ENCODE data around the gene LMF1. TPM values are rescaled to one million over a fixed set of nuclear protein-coding genes. Genes with fewer than 3 reads are reported as not detected.

Gene LMF1
- total RNA-seq, 1 donor from 2014 or later = 2.1 TPM

DNA sequence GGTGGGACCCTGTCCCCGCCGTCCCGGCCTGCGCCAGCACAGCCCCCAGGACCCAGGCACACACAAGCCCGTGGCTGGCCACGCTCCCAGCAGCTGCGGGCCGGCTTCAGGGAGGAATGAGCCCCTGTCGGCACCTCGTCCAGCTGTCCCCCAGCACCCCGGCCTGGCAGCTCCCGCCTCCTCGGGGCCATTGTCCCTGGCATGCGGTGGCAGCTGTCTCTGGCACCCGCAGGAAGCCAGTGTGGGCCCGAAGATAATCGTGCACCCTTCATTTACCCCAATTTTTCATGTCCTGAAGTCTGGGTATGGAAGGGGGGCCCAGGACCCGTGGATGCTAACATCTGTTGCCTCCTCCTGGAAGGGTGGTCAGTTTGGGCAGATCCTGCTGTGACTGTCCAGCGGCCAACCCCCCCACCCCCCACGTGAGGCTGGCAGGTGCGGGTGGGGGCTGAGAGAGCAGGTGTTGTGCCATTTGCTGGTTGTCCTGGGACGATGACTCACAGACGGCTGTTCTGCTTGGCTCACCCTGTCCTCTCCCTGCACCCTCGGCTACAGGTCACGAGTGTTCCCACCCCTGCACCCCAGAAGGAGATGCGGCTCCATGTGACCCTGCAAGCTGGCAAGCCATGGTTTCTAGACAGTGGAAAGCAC lies 4.0 kb upstream of the LMF1 start:
- DNase-seq (ENCODE audit: low read depth) = no peak
- TF ChIP-seq, protein P1, sequence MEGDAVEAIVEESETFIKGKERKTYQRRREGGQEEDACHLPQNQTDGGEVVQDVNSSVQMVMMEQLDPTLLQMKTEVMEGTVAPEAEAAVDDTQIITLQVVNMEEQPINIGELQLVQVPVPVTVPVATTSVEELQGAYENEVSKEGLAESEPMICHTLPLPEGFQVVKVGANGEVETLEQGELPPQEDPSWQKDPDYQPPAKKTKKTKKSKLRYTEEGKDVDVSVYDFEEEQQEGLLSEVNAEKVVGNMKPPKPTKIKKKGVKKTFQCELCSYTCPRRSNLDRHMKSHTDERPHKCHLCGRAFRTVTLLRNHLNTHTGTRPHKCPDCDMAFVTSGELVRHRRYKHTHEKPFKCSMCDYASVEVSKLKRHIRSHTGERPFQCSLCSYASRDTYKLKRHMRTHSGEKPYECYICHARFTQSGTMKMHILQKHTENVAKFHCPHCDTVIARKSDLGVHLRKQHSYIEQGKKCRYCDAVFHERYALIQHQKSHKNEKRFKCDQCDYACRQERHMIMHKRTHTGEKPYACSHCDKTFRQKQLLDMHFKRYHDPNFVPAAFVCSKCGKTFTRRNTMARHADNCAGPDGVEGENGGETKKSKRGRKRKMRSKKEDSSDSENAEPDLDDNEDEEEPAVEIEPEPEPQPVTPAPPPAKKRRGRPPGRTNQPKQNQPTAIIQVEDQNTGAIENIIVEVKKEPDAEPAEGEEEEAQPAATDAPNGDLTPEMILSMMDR (IDR thresholded peaks at IDR 0.05; ENCODE audit: insufficient read depth, low read length, severe bottlenecking) = no peak
- no peak overlapping the region for H3K4me3 ChIP-seq (ENCODE audit: low read depth, low read length)
- FAIRE-seq = no peak
- peaks cover 9% of the 10 kb centered on the region for H3K27me3 ChIP-seq (ENCODE audit: control insufficient read depth, insufficient read depth, low read length)
- no peaks in the 10 kb centered on the region for H3K36me3 ChIP-seq (ENCODE audit: control insufficient read depth, insufficient read depth, low read length)

DNA sequence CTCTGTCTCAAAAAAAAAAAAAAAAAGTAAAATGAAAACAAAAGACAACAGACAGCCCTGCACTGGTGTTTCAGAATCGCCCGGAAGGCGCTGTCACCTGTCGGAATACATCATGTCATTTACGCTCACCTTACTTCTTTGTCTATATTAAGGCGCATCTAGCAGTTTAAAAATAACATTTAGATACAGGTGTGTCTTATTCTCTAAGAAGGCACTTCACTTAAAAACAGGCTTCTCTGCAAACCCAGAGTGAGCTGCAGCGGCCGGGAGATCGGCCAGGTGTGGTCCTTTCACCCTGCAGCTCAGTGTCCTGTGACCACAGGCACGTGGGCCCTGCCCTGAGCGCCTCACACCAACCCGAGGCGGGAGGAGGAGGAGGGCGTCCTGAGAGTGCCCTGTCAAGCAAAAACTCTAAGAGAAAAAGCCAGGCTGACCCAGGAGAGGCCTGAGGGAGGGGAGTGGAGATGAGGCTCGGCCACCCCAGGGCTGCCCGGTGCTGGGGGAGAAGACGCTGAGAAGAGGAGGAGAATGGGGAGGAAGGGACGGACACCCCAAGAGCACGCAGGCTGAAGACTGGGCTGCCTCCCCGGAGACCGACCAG lies 3.3 kb upstream of the LMF1 start:
- TF ChIP-seq, protein P1 (IDR thresholded peaks at IDR 0.05; ENCODE audit: insufficient read depth, low read length, severe bottlenecking) = no peak
- Histone ChIP-seq H3K27me3 (ENCODE audit: control insufficient read depth, insufficient read depth, low read length) (peaks cover 4% of the 10 kb centered on the region), H3K4me3 (ENCODE audit: low read depth, low read length) (no peak overlapping the region), H3K36me3 (ENCODE audit: control insufficient read depth, insufficient read depth, low read length) (no peaks in the 10 kb centered on the region)
- no peak for FAIRE-seq
- no peak for DNase-seq (ENCODE audit: low read depth)

DNA sequence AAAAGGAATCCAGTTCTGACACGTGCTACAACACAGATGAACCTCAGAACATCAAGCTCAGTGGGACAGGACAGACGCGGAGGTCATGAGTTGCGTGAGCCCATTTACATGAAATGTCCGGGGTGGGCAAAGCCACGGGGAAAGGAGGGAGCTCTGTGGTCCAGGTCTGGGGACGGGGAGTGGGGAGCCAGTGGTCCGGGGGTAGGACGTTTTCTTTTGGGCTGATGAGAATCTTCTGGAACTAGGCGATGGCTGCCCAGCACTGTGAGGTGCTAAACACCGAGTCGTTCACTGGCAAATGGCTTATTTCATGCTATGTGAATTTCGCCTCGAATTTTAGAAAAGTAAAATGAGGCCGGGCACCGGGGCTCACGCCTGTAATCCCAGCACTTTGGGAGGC lies 2.6 kb upstream of the LMF1 start:
- H3K27me3 ChIP-seq (ENCODE audit: control insufficient read depth, insufficient read depth, low read length) = no peaks in the 10 kb centered on the region
- TF ChIP-seq, protein P1 (IDR thresholded peaks at IDR 0.05; ENCODE audit: insufficient read depth, low read length, severe bottlenecking) = no peak

DNA sequence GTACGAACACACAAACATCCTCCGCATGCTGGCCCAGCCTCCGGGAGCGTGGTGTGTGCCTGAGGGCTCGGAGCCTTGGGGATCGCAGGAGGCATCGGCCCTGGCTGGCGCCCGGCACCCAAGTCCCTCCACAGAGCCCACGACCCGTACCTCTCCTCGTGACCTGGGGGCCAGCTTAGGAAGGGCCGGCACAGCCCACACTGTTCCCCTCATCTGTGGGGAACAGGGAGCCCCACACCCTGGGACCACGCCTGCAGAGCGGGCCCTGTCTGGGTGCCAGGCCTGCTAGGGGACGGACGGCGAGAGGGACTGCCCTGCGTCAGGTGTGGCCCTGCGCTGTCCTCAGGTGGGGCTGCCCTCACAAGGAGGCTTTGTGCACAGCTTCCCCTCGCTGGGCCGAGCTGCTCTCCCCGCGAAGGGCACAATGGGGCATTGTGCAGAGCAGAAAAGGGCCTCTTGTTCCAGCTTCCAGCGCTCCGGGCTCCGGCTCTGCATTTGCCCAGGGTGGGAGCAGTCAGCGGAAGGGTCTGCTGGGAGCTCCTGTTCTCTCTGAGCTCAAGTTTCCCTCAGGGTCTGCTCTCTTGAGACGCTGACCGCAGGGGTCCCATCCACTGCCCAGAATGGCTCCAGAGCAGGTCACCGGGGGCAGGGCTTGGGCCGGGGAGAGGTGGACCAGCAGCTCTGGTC lies 1.7 kb upstream of the LMF1 start:
- H3K27me3 ChIP-seq (ENCODE audit: control insufficient read depth, insufficient read depth, low read length) = no peaks in the 10 kb centered on the region
- FAIRE-seq (no peak), DNase-seq (ENCODE audit: low read depth) (no peak)
- H3K36me3 ChIP-seq (ENCODE audit: control insufficient read depth, insufficient read depth, low read length) = no peaks in the 10 kb centered on the region
- H3K4me3 ChIP-seq (ENCODE audit: low read depth, low read length) = no peak overlapping the region
- TF ChIP-seq, protein P1 (IDR thresholded peaks at IDR 0.05; ENCODE audit: insufficient read depth, low read length, severe bottlenecking) = no peak

More for the DNA sequence above, 2.6 kb upstream of the LMF1 start:
- FAIRE-seq (no peak), DNase-seq (ENCODE audit: low read depth) (no peak)
- Histone ChIP-seq H3K36me3 (ENCODE audit: control insufficient read depth, insufficient read depth, low read length) (no peaks in the 10 kb centered on the region), H3K4me3 (ENCODE audit: low read depth, low read length) (no peak overlapping the region)

DNA sequence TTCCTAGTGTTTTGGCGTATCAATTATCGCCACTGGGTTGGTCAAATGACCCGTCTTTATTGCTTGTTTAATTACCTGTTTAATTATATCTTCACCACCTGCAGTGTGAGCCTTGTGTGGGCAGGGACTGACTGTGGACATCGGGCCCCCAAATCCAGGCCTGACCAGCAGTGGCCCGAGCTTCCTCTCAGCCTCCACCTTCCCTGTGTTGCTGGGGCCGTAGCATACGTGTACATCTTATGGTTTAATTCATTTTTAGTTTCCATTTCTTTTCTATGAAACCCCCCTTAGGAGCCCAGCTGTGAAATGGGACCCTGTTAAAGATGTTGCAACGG lies 1.2 kb upstream of the LMF1 start:
- no peak for FAIRE-seq
- TF ChIP-seq, protein P1 (IDR thresholded peaks at IDR 0.05; ENCODE audit: insufficient read depth, low read length, severe bottlenecking) = no peak
- no peak for DNase-seq (ENCODE audit: low read depth)
- H3K4me3 ChIP-seq (ENCODE audit: low read depth, low read length) = no peak overlapping the region
- H3K27me3 ChIP-seq (ENCODE audit: control insufficient read depth, insufficient read depth, low read length) = no peaks in the 10 kb centered on the region
- no peaks in the 10 kb centered on the region for H3K36me3 ChIP-seq (ENCODE audit: control insufficient read depth, insufficient read depth, low read length)
